OCI-LY7 (cell line): ENCODE measurements around the gene MPC2. TPM values are rescaled to one million over a fixed set of nuclear protein-coding genes. Genes with fewer than 3 reads are reported as not detected.
"Not testable (repeated sequence)": the region's sequence is repeated elsewhere in the genome, so short reads cannot be mapped to it uniquely, and the experiment has no call there.

Experiments used
- BruUV-seq: library from RNA; stranded (reverse); fragments of 400-500 nt; replicated peaks from 2 replicates; lab custom pipeline; 2021; lab: Mats Ljungman, UMichigan
- CTCF ChIA-PET: fragments of 300-600 bp; sonication (Branson Sonifier 250); formaldehyde crosslinking; loops from one replicate; lab custom pipeline; 2022; ENCODE audit warnings: antibody characterized with exemption; ENCODE audit not compliant: unreplicated experiment; lab: Charles Lee
- POLR2A ChIA-PET: fragments of 300-600 bp; sonication (Branson Sonifier 250); formaldehyde crosslinking; loops from one replicate; lab custom pipeline; 2022; ENCODE audit warnings: antibody characterized with exemption; lab: Charles Lee
- DNase-seq: peaks from one replicate; pipeline ENCODE4 v3.0.0-alpha.2; 2015; ENCODE audit warnings: low spot score
- H2AFZ ChIP-seq: fragments of 200-600 bp; sonication (generic), shearing (Covaris generic); 2 replicates; pipeline ENCODE4 v1.6.1; 2014; ENCODE audit warnings: mild to moderate bottlenecking, antibody characterized with exemption, low read length, moderate library complexity
- H3K27ac ChIP-seq: fragments of 200-600 bp; sonication (generic); 2 replicates; pipeline ENCODE4 v1.5.1; 2014; ENCODE audit warnings: mixed run types, low read depth, mild to moderate bottlenecking, moderate library complexity, low read length, inconsistent platforms; ENCODE audit not compliant: poor library complexity, severe bottlenecking
- H3K36me3 ChIP-seq: fragments of 200-600 bp; sonication (generic); 2 replicates; pipeline ENCODE4 v1.6.1; 2014; ENCODE audit warnings: mild to moderate bottlenecking, antibody characterized with exemption, low read length, moderate library complexity, mixed read lengths; ENCODE audit not compliant: insufficient read depth
- H3K4me1 ChIP-seq: fragments of 200-600 bp; sonication (generic); 2 replicates; pipeline ENCODE4 v1.5.1; 2014; ENCODE audit warnings: mild to moderate bottlenecking, low read length; ENCODE audit not compliant: insufficient read depth, poor library complexity, severe bottlenecking
- H3K4me2 ChIP-seq: fragments of 200-600 bp; sonication (generic); 2 replicates; pipeline ENCODE4 v1.6.1; 2014; ENCODE audit warnings: mild to moderate bottlenecking, low read length
- H3K4me3 ChIP-seq: fragments of 200-600 bp; sonication (generic); 2 replicates; pipeline ENCODE4 v1.5.1; 2014; ENCODE audit warnings: mild to moderate bottlenecking, low read depth, low read length; ENCODE audit not compliant: poor library complexity, severe bottlenecking
- H3K79me2 ChIP-seq: fragments of 200-600 bp; sonication (generic); 2 replicates; pipeline ENCODE4 v1.6.1; 2016; ENCODE audit warnings: low read depth, mild to moderate bottlenecking, low read length, moderate library complexity, mixed read lengths; ENCODE audit not compliant: insufficient read depth
- H3K9me2 ChIP-seq: fragments of 200-600 bp; sonication (generic); 2 replicates; pipeline ENCODE4 v1.6.1; 2016; ENCODE audit warnings: mild to moderate bottlenecking, low read length, mixed read lengths; ENCODE audit not compliant: insufficient read depth
- H3K9me3 ChIP-seq: fragments of 200-600 bp; sonication (generic); 2 replicates; pipeline ENCODE4 v1.6.1; 2014; ENCODE audit warnings: mild to moderate bottlenecking, mixed run types, low read length, mixed read lengths
- H4K20me1 ChIP-seq: fragments of 200-600 bp; sonication (generic); 2 replicates; pipeline ENCODE4 v1.6.1; 2014; ENCODE audit warnings: mild to moderate bottlenecking, antibody characterized with exemption, low read length, moderate library complexity, mixed read lengths; ENCODE audit not compliant: insufficient read depth
- EZH2phosphoT487 ChIP-seq: fragments of 200-600 bp; sonication (generic); IDR thresholded peaks from 2 replicates; pipeline ENCODE4 v1.6.1; 2018; ENCODE audit warnings: low read depth, borderline replicate concordance, mild to moderate bottlenecking, mixed run types, antibody characterized with exemption, low read length, moderate library complexity, mixed read lengths
- intact Hi-C: fragments of 100-400 bp; cut with micrococcal nuclease; formaldehyde crosslinking; loops from one replicate; pipeline ENCODE4 v1.10.0; 2022; ENCODE audit not compliant: unreplicated experiment
- total RNA-seq, 2 experiments: library from RNA; depleted of rRNA in 1 of 2; stranded (reverse); fragments of >200 nt in 1 of 2; shearing (Covaris generic) in 1 of 2; gene quantifications; 2 replicates each; pipeline ENCODE4 v1.2.3, GENCODE V29; 2014 to 2022
- TF ChIP-seq, protein P1 (sequence below): fragments of 200-600 bp; sonication (generic); conservative IDR thresholded peaks from 2 replicates; pipeline ENCODE4 v1.5.1; 2014; ENCODE audit warnings: mild to moderate bottlenecking, antibody characterized with exemption, low read length, moderate library complexity, mixed read lengths

The MPC2 gene
- total RNA-seq, 2 experiments from 2014 or later: 19.4 to 56.4 TPM

DNA sequence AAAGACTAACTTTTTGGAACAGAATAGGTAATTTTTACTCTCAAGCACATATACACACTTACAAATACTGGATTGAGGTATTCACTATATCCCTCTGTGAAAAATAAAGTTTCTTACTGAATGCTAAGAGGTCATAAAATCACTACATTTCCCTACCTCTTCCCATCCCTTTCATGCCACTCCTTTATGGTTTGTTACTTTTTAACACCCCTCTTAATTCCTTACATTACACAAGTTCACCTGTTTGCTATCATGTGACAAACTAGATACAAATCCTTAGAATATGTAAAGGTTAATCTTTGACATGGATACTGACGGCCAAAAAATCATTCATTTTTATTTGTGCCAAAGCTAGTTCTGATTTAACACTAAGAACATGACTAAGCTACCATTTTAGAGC, 7.1 kb downstream of the MPC2 start:
- no peak for DNase-seq
- Histone ChIP-seq H3K27ac (no peak overlapping the region), H3K4me2 (no peak overlapping the region), H3K9me3 (no peaks in the 10 kb centered on the region), H3K79me2 (peaks cover 73% of the 10 kb centered on the region; the same call in 1 of the 2 replicates), H3K4me1 (peaks cover 24% of the 10 kb centered on the region), H3K36me3 (no peaks in the 10 kb centered on the region), H2AFZ (no peak overlapping the region), H4K20me1 (no peaks in the 10 kb centered on the region), H3K4me3 (no peak overlapping the region), H3K9me2 (no peaks in the 10 kb centered on the region)
- TF ChIP-seq, protein P1, sequence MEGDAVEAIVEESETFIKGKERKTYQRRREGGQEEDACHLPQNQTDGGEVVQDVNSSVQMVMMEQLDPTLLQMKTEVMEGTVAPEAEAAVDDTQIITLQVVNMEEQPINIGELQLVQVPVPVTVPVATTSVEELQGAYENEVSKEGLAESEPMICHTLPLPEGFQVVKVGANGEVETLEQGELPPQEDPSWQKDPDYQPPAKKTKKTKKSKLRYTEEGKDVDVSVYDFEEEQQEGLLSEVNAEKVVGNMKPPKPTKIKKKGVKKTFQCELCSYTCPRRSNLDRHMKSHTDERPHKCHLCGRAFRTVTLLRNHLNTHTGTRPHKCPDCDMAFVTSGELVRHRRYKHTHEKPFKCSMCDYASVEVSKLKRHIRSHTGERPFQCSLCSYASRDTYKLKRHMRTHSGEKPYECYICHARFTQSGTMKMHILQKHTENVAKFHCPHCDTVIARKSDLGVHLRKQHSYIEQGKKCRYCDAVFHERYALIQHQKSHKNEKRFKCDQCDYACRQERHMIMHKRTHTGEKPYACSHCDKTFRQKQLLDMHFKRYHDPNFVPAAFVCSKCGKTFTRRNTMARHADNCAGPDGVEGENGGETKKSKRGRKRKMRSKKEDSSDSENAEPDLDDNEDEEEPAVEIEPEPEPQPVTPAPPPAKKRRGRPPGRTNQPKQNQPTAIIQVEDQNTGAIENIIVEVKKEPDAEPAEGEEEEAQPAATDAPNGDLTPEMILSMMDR: no peak
- TF ChIP-seq EZH2phosphoT487: no peak
- no TSS peak for BruUV-seq
- ChIA-PET POLR2A (interaction anchor here (1.0 to 1.2 kb wide), 2 partner anchors 12 to 21 kb away, joined by 3 to 4 read pairs; no protein-coding TSS in a partner anchor), CTCF (interaction anchor here (0.7 kb wide), 1 partner anchor 8 kb away, joined by 3 read pairs; no protein-coding TSS in a partner anchor)
- intact Hi-C loops: no loop called here

DNA sequence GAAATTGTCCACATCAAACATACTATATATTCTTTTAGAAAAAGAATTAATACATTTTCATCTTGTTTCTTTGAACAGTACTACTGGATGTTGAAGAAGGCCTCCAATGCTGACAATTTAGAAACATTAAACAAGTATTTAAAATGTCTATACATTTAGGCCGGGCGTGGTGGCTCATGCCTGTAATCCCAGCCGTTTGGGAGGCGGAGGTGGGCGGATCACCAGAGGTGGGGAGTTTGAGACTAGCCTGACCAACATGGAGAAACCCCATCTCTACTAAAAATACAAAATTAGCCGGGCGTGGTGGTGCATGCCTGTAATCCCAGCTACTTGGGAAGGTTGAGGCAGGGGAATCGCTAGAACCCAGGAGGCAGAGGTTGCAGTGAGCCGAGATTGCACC, 8.0 kb downstream of the MPC2 start:
- H2AFZ ChIP-seq, intact Hi-C loops, BruUV-seq, H4K20me1 ChIP-seq, H3K4me3 ChIP-seq, DNase-seq, H3K4me2 ChIP-seq, H3K9me2 ChIP-seq, CTCF ChIA-PET, H3K36me3 ChIP-seq, POLR2A ChIA-PET, H3K27ac ChIP-seq, H3K9me3 ChIP-seq: not testable (repeated sequence)
- peaks cover 21% of the 10 kb centered on the region for H3K4me1 ChIP-seq
- H3K79me2 ChIP-seq: peaks cover 65% of the 10 kb centered on the region; the same call in 1 of the 2 replicates

DNA sequence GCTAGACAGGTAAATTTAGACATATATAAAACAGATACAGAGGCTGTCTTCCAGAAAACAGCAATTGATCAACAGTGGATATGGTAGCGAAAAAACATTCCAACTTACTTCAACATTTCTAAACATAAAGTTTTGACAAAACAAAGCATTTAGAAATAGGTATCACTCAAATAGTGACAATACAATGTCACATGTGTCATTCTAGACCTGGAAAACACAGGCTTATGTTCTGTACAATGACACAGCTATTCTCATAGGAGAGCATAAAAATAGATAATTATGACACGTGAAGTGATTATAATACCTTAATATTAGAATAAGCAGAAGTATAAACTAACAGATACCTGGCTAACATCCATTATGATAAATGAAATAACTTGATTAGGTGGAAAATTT, 8.4 kb downstream of the MPC2 start:
- no TSS peak for BruUV-seq
- no peak for DNase-seq
- CTCF ChIA-PET: no interaction called here
- TF ChIP-seq EZH2phosphoT487: no peak
- TF ChIP-seq, protein P1: no peak
- Histone ChIP-seq H3K4me1 (peaks cover 16% of the 10 kb centered on the region), H4K20me1 (no peaks in the 10 kb centered on the region), H2AFZ (no peak overlapping the region), H3K9me3 (no peaks in the 10 kb centered on the region), H3K36me3 (peaks cover 8% of the 10 kb centered on the region), H3K4me3 (no peak overlapping the region), H3K4me2 (no peak overlapping the region), H3K9me2 (no peaks in the 10 kb centered on the region), H3K79me2 (peaks cover 61% of the 10 kb centered on the region; the same call in 1 of the 2 replicates), H3K27ac (no peak overlapping the region)
- POLR2A ChIA-PET: interaction anchor here (0.7 to 1.0 kb wide), 2 partner anchors 31 to 63 kb away, joined by 3 to 6 read pairs; no protein-coding TSS in a partner anchor
- intact Hi-C loops: no loop called here
